Caco-2 (cell line): ENCODE results near the gene FOXF2. TPM values are rescaled to one million over a fixed set of nuclear protein-coding genes. Genes with fewer than 3 reads are reported as not detected.
A peak's percentile ranks its signal among the peaks of the same experiment; 100 is the strongest.

Experiments
- BruUV-seq: library from RNA; stranded (reverse); fragments of 400-500 nt; replicated peaks from 2 replicates; lab custom pipeline; 2021; lab: Mats Ljungman, UMichigan
- CTCF ChIA-PET: fragments of 300-600 bp; sonication (Branson Sonifier 250); formaldehyde crosslinking; loops from one replicate; lab custom pipeline; 2022; ENCODE audit warnings: antibody characterized with exemption; lab: Charles Lee
- POLR2A ChIA-PET: fragments of 300-600 bp; sonication (Branson Sonifier 250); formaldehyde crosslinking; loops from one replicate; lab custom pipeline; 2022; ENCODE audit warnings: antibody characterized with exemption; lab: Charles Lee
- DNase-seq, 2 experiments: peaks; one replicate each; pipeline versions ENCODE4 v3.0.0 to v3.0.0-alpha.2; 2020 to 2022
- H3K27me3 ChIP-seq: replicated peaks from 2 replicates; pipeline ENCODE4 v1.6.0; 2011; ENCODE audit warnings: low read length; ENCODE audit not compliant: control insufficient read depth, insufficient read depth
- H3K36me3 ChIP-seq: 2 replicates; pipeline ENCODE4 v1.5.1; 2011; ENCODE audit warnings: low read length; ENCODE audit not compliant: control insufficient read depth, insufficient read depth
- H3K4me1 ChIP-seq: fragments of 250-450 bp; sonication (Bioruptor Pico); 2 replicates; pipeline ENCODE4 v1.5.1; 2020; ENCODE audit warnings: mild to moderate bottlenecking
- H3K4me3 ChIP-seq: 2 replicates; pipeline ENCODE4 v1.5.1; 2011; ENCODE audit warnings: low read depth, mild to moderate bottlenecking, control low read depth, low read length
- H3K9me3 ChIP-seq: fragments of 250-450 bp; sonication (Bioruptor Pico); 2 replicates; pipeline ENCODE4 v1.5.1; 2020; ENCODE audit warnings: mild to moderate bottlenecking, moderate library complexity
- H3K27ac Mint-ChIP-seq: one replicate; pipeline ENCODE4 v1.8.0; 2022; ENCODE audit warnings: mixed read lengths; ENCODE audit not compliant: unreplicated experiment
- H3K27me3 Mint-ChIP-seq: one replicate; pipeline ENCODE4 v1.8.0; 2022; ENCODE audit warnings: mixed read lengths; ENCODE audit not compliant: insufficient read depth, unreplicated experiment
- H3K36me3 Mint-ChIP-seq: one replicate; pipeline ENCODE4 v1.8.0; 2022; ENCODE audit warnings: mild to moderate bottlenecking, mixed read lengths; ENCODE audit not compliant: insufficient read depth, unreplicated experiment
- H3K4me1 Mint-ChIP-seq: one replicate; pipeline ENCODE4 v1.8.0; 2022; ENCODE audit warnings: low read depth, mixed read lengths; ENCODE audit not compliant: unreplicated experiment
- H3K4me3 Mint-ChIP-seq: one replicate; pipeline ENCODE4 v1.8.0; 2022; ENCODE audit warnings: mild to moderate bottlenecking, moderate library complexity, mixed read lengths; ENCODE audit not compliant: unreplicated experiment
- H3K9me3 Mint-ChIP-seq: one replicate; pipeline ENCODE4 v1.8.0; 2022; ENCODE audit warnings: mixed read lengths; ENCODE audit not compliant: unreplicated experiment
- intact Hi-C: fragments of 100-400 bp; cut with micrococcal nuclease; formaldehyde crosslinking; loops from one replicate; pipeline ENCODE4 v1.10.0; 2022; ENCODE audit not compliant: unreplicated experiment
- total RNA-seq: library from RNA; stranded (reverse); gene quantifications from 2 replicates; pipeline ENCODE4 v1.2.3, GENCODE V29; 2022
- TF ChIP-seq, protein P1 (sequence below), 2 experiments: fragments of 200-600 bp in 1 of 2; IDR thresholded peaks; 1 replicate in 1 of 2; 2 replicates in 1 of 2; pipeline versions ENCODE4 v1.5.1 to v1.8.0; 2011 to 2022; ENCODE audit warnings: antibody characterized with exemption in 1 of 2, control low read depth in 1 of 2, inconsistent platforms in 1 of 2, low read depth in 1 of 2, low read length in 1 of 2, mild to moderate bottlenecking in 1 of 2, moderate library complexity in 1 of 2; ENCODE audit not compliant: insufficient read depth in 1 of 2, severe bottlenecking in 1 of 2, unreplicated experiment in 1 of 2

The FOXF2 gene
- total RNA-seq, 1 experiment from 2014 or later, result 0.88 TPM

DNA sequence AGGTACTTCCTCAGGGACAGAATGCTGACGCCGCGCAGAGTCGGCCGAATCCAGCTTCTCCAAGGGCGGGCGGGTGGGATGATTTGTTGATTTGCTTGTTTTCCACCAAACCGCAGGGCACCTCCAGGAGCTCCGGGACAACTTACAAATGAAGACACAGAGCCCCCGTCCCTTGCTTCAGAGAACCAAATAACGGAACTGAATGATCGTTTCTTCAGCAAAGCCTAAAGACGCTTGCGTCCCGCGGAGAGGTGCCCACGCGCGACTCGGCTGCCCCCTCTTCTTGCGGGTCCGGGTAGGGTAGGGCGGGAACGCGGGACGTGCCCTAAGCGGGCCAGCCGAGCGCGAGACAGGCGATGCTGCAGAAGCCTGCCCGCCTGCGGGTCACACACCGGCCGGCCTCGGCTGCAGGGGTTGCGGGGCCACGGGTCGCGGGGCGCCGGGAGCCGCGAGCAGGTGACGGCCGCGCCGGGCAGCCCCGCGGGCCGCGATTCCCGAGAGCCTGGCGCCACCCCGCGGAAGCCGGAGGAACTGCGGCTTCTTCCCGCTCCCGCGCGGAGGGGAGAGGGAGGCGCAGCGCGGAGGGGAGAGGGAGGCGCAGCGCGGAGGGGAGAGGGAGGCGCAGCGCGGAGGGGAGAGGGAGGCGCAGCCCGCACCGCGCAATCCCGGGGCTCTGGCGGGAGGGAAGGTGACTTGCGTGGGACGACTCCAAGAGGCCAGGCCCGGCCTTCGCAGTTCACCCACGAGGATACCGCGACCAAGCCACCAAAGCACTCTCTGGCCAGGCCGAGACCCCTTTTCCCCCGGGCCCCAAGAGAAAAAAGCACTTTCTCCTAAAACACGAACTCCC lies 7.7 kb upstream of the FOXF2 start:
- H3K27ac Mint-ChIP-seq, result no peak overlapping the region
- Histone ChIP-seq H3K27me3 (peaks cover 5% of the 10 kb centered on the region), H3K36me3 (no peaks in the 10 kb centered on the region), H3K4me3 (peak overlapping the region; percentile 32), H3K9me3 (no peaks in the 10 kb centered on the region), H3K4me1 (peaks cover 17% of the 10 kb centered on the region)
- H3K9me3 Mint-ChIP-seq, result no peaks in the 10 kb centered on the region
- peak in 1 of 2 experiments; percentile 88 for DNase-seq
- intact Hi-C loops, result loop anchor here (1.0 to 5.0 kb wide), 3 partner anchors 164 to 584 kb away; no protein-coding TSS in a partner anchor
- POLR2A ChIA-PET, result no interaction called here
- no TSS peak for BruUV-seq
- CTCF ChIA-PET, result interaction anchor here (0.6 to 1.7 kb wide), 12 partner anchors 16 to 804 kb away, joined by 3 to 10 read pairs (median 4); no protein-coding TSS in a partner anchor
- no peaks in the 10 kb centered on the region for H3K36me3 Mint-ChIP-seq
- H3K4me3 Mint-ChIP-seq, result peak overlapping the region; percentile 21
- TF ChIP-seq, protein P1, sequence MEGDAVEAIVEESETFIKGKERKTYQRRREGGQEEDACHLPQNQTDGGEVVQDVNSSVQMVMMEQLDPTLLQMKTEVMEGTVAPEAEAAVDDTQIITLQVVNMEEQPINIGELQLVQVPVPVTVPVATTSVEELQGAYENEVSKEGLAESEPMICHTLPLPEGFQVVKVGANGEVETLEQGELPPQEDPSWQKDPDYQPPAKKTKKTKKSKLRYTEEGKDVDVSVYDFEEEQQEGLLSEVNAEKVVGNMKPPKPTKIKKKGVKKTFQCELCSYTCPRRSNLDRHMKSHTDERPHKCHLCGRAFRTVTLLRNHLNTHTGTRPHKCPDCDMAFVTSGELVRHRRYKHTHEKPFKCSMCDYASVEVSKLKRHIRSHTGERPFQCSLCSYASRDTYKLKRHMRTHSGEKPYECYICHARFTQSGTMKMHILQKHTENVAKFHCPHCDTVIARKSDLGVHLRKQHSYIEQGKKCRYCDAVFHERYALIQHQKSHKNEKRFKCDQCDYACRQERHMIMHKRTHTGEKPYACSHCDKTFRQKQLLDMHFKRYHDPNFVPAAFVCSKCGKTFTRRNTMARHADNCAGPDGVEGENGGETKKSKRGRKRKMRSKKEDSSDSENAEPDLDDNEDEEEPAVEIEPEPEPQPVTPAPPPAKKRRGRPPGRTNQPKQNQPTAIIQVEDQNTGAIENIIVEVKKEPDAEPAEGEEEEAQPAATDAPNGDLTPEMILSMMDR (IDR thresholded peaks at IDR 0.05; ENCODE audit: insufficient read depth in 1 of 2, low read depth in 1 of 2, low read length in 1 of 2, severe bottlenecking in 1 of 2, unreplicated experiment in 1 of 2), result peak; percentile 72 to 90
- no peaks in the 10 kb centered on the region for H3K4me1 Mint-ChIP-seq
- H3K27me3 Mint-ChIP-seq, result peaks cover 28% of the 10 kb centered on the region

DNA sequence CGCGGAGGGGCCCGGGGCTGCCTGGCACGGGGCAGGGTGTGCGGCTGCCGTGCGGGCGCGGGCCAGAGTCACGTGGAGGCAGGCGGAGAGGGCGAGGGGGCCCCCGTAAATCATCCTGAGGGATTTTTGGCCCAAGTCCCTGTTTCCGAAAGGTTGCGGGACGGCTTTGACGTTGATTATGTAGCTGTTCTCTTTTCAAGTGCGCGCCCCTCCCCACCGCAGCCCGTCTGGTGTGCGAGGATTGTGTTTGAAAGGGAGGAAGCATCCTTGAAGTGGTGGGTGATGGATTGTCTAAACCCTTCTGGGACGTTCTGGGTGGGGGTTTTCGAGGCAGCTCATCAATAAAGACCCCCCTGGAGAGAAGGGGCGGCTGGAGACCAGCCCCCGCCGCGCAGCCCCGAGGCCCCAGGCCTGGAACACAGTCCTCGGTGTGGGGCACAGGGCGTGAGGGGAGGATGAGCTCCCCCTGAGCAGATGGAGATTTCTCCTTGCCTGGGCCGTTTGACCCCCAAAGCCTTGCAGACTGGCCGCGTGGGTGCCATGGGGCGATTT lies 7.0 kb upstream of the FOXF2 start:
- Histone ChIP-seq H3K27me3 (peaks cover 5% of the 10 kb centered on the region), H3K4me1 (peaks cover 17% of the 10 kb centered on the region), H3K36me3 (no peaks in the 10 kb centered on the region), H3K9me3 (no peaks in the 10 kb centered on the region), H3K4me3 (peak overlapping the region; percentile 21; the same call in 1 of the 2 replicates)
- TF ChIP-seq, protein P1 (IDR thresholded peaks at IDR 0.05; ENCODE audit: insufficient read depth in 1 of 2, low read depth in 1 of 2, low read length in 1 of 2, severe bottlenecking in 1 of 2, unreplicated experiment in 1 of 2), result no peak
- ChIA-PET CTCF (interaction anchor here (1.7 kb wide), 1 partner anchor 470 kb away, joined by 7 read pairs; no protein-coding TSS in a partner anchor), POLR2A (no interaction called here)
- intact Hi-C loops, result loop anchor here (5.0 kb wide), 2 partner anchors 165 to 470 kb away; no protein-coding TSS in a partner anchor
- Mint-ChIP-seq H3K4me1 (no peaks in the 10 kb centered on the region), H3K27me3 (peaks cover 26% of the 10 kb centered on the region), H3K36me3 (no peaks in the 10 kb centered on the region), H3K4me3 (no peak overlapping the region), H3K27ac (no peak overlapping the region), H3K9me3 (no peaks in the 10 kb centered on the region)
- no TSS peak for BruUV-seq
- no peak for DNase-seq

DNA sequence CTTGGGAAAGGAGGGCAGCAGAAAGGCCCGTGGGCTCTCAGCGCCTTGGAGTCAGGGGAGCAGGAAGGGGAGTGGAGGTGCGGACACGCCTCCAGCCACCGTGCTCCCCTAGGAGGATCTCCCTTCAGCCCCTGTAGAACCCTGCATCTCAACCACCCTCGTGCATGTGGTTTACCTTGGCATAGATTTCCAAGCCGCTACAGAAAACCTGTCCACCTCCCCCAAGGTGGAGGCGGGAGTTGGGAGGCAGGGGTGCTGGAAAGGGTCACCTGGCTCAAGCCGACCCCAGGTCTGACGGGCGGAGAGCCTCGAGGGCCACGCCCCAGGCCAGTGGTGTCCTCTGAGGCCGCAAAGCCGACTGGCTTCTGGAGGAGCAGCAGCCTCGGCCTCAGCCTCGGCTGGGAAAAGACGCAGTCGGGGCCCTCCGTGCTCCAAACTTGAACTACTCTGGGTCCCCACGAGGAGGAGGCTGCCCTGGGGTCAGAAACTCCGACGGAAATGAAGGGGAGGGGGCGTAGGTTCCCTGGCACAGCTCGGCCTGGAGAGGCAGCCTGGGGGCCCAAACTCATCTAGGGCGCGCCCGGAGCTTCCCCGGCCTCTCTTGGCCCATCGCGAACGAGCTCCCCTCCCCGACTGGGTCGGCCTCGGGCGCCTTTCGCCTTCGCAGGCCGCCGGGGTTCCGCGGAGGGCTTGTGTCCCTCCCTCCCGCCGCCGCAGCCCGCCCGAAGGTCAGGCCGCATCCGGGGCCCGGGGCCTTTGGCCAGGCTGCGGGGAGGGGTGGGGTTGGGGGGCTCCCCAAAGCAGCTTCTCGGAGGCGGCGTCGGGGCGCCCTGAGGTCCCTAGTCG lies 6.3 kb upstream of the FOXF2 start:
- Histone ChIP-seq H3K36me3 (no peaks in the 10 kb centered on the region), H3K4me1 (peaks cover 17% of the 10 kb centered on the region), H3K4me3 (no peak overlapping the region), H3K9me3 (no peaks in the 10 kb centered on the region), H3K27me3 (peaks cover 3% of the 10 kb centered on the region)
- Mint-ChIP-seq H3K36me3 (no peaks in the 10 kb centered on the region), H3K27me3 (peaks cover 22% of the 10 kb centered on the region), H3K4me3 (no peak overlapping the region), H3K4me1 (no peaks in the 10 kb centered on the region), H3K27ac (no peak overlapping the region), H3K9me3 (no peaks in the 10 kb centered on the region)
- TF ChIP-seq, protein P1 (IDR thresholded peaks at IDR 0.05; ENCODE audit: insufficient read depth in 1 of 2, low read depth in 1 of 2, low read length in 1 of 2, severe bottlenecking in 1 of 2, unreplicated experiment in 1 of 2), result no peak
- ChIA-PET CTCF (no interaction called here), POLR2A (no interaction called here)
- no peak for DNase-seq
- no TSS peak for BruUV-seq
- intact Hi-C loops, result loop anchor here (5.0 kb wide), 2 partner anchors 166 to 471 kb away; no protein-coding TSS in a partner anchor
